C4-2B (cell line): ENCODE measurements around the gene ETV5.

ENCODE experiments used
- H3K27ac ChIP-seq: fragments of 450-650 bp; 2 replicates; pipeline ENCODE4 v1.5.1; 2017
- ZFX ChIP-seq: fragments of 450-650 bp; IDR thresholded peaks from 2 replicates; pipeline ENCODE4 v1.6.1; 2017
- TF ChIP-seq, protein P1 (sequence below): fragments of 450-650 bp; conservative IDR thresholded peaks from 2 replicates; pipeline ENCODE4 v1.5.1; 2017; ENCODE audit warnings: mild to moderate bottlenecking

The ETV5 gene

DNA sequence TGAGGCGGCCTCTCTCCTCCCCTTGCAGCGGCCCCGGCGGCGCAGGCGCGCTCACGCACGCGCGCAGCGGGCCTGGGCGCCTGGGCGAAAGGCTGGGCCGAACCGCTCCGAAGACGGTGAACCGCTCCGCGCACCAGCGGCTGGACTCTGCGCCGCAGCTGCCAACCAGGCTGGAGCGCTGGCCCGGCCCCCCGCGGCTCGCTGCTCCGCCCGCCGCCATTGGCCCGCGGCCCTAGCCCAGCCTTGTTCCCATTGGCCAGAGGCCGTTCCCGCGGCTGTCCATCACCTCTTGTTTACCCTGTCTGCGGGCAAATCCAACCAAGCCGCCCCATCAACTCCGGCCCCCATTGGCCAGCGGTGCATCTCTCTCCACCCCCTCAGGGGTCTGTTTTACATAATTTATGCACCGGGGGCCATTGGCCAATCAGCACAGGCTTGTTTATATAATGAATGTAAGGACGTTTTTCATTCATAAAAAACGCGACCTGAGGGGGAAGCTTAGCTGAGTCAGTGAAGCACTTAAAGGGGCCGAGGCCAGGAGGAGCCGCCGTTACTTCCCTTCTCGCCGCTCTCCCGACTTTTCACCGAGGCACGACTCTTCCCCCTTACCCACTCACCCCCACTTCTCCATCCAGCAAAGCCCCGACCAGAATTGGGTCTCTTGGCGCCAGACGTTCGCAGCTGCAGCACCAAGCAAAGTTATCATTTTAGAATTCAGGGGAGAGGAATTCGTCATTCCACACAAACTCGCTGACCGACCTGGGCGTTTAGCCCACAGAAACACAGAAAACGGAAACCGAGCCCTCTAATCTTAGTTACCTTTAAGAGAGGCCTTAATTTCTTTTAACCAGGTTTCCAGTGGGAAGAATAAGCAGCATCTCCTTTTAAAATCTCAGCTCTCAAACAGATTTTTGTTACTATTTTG lies at the start of gene ETV5:
Gene ETV5, minus strand, starts transcription at position 149 of the 925 bp plus-strand sequence. CDS start 3,221 bp downstream, outside the sequence.
- H3K27ac ChIP-seq = no peak within 1 kb of the TSS
- no peak for TF ChIP-seq ZFX
- TF ChIP-seq, protein P1, sequence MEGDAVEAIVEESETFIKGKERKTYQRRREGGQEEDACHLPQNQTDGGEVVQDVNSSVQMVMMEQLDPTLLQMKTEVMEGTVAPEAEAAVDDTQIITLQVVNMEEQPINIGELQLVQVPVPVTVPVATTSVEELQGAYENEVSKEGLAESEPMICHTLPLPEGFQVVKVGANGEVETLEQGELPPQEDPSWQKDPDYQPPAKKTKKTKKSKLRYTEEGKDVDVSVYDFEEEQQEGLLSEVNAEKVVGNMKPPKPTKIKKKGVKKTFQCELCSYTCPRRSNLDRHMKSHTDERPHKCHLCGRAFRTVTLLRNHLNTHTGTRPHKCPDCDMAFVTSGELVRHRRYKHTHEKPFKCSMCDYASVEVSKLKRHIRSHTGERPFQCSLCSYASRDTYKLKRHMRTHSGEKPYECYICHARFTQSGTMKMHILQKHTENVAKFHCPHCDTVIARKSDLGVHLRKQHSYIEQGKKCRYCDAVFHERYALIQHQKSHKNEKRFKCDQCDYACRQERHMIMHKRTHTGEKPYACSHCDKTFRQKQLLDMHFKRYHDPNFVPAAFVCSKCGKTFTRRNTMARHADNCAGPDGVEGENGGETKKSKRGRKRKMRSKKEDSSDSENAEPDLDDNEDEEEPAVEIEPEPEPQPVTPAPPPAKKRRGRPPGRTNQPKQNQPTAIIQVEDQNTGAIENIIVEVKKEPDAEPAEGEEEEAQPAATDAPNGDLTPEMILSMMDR = no peak

DNA sequence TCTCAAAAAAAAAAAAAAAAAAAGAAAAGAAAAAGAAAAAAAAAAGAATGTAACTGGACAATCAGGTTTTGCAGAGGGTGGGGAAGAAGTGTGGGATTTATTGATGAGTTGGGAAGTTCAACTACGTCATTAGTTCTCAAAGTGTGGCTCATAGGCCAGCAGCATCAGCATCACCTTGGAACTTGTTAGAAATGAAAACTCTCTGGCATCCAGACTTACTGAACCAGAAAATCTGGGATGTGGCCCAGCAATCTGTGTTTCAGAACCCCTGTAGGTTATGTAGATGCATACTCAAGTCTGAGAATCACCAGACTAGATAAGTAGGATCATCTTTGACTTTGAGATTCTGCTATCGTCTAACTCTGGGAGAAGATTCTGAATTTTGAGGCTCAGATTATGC lies 45.8 kb upstream of the ETV5 start:
- no peak overlapping the region for H3K27ac ChIP-seq
- TF ChIP-seq ZFX = no peak
- TF ChIP-seq, protein P1 = no peak

DNA sequence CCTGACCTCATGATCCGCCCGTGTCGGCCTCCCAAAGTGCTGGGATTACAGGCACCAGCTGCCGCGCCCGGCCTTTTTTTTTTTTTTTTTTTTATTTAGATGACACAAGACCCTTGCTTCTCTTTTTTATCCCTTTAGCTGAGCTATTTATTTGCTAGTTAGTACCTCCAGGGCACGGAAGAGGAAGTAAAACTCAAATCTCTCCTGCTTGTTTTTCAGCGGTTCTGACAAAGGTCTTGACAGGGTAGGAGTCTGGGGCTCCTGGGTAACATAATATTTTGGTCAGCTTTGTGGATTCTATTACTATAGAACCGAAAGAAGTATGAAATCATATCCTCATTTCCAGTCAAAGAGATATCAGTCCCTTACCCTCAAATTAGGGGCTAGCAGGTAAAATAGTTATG lies 44.0 kb upstream of the ETV5 start:
- no peak for TF ChIP-seq ZFX
- TF ChIP-seq, protein P1 = no peak
- no peak overlapping the region for H3K27ac ChIP-seq

DNA sequence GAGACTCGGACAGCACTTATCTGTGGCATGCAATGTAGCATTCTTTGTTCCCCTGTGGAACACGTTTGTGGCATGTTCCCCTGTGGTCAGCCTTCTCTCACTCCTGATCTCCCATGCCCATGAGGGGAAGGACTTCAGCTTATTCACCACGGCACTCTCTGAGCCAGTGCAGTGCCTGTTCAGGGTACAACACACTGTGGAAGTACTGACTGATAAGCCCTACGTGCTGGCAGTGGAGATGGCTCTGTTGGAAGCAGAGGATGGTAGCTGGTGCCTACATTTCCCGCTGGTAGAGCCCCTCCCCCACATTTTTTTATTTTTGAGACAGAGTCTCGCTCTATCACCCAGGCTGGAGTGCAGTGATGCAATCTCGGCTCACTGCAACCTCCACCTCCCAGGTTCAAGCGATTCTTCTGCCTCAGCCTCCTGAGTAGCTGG lies 43.5 kb upstream of the ETV5 start:
- H3K27ac ChIP-seq = no peak overlapping the region
- TF ChIP-seq, protein P1 = no peak
- TF ChIP-seq ZFX = no peak

DNA sequence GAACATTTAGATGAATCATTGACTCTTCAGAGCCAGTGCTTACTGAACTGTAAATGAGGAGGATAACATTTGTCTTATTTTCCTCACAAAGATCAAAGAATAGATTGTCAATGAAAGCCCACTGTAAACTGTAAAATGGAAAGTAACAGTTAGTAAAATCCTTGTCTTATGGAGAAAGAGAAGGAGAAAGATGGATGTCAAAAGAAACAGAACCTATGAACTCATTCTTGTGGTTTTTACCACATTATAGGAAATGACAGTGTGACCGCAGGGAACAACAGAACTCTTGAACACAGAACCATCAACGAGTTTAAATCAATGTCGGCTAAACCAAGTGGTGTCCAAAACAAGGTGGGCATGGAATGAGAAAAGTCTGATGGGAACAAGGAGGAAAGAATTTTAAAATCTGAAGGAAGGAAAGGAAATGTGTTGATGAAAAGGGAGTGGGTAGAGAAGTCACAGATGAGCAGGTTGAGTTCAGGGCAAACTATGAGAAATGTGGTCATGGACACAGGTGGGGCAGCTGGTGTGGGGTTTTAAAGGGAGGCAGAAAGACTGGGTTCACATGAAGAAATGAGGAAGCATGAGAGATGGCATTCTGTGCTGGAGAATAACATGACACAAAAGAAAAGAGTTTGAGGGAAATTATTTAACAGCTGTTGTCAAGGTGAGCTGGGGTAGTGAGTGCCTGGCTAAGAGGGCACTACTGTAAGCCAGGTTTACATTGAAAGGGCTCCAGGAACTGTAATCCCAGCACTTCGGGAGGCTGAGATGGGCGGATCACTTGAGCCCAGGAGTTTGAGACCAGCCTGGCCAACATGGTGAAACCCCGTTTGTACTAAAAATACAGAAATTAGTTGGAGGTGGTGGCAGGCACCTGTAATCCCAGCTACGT lies 42.4 kb upstream of the ETV5 start:
- TF ChIP-seq ZFX = no peak
- TF ChIP-seq, protein P1 = no peak
- H3K27ac ChIP-seq = no peak overlapping the region

DNA sequence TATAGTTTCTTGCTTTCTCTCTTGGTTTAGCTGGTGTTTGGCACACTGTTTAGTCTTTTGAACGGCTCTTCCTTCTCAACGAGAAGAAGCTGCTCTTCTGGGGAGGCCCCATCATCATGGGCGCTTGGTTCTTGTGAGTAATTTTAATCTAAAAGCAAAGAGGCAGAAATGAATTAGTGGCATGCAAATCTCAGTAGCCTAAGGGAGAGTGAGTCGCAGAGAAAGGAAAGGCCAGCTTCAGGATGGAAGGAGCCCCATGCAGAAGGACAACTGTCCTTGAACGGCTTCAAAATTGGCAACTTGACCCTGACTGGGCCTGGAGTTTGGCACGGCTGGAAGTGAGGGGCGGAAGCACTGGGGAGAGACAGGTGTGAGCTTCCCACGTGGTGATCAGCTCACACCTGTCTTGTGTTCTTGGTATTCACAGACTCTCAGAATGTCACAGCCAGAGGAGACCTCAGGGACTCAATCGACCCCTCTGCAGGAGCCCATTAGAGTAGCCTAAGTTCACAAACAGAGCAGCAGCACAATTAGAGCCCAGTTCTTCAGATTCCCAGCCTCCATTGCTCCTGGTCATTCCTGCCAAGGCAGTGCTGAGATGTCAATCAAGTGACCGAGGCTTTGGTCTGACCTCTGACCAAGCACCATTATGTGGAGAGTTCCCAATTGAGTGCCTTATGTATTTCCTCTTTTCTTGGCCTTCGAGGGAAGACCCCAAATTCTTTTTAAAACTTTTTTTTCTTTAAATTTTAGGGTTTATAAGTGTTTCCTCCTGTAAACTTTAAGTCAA lies 41.3 kb upstream of the ETV5 start:
- H3K27ac ChIP-seq = no peak overlapping the region
- TF ChIP-seq, protein P1 = no peak
- TF ChIP-seq ZFX = no peak
